B cell (primary cell): ENCODE measurements around the gene PPM1M. TPM values are rescaled to one million over a fixed set of nuclear protein-coding genes. Genes with fewer than 3 reads are reported as not detected.

Experiments
- ATAC-seq: fragments of 200-7000 bp; cut with Tn5 transposase; one replicate; pipeline ENCODE4 v1.10.0; 2021; ENCODE audit warnings: low read depth, mild to moderate bottlenecking, moderate number of reproducible peaks, moderate library complexity
- CTCF ChIA-PET: fragments of 350-600 bp; sonication (Branson Sonifier 250); formaldehyde crosslinking; loops from one replicate; lab custom pipeline; 2021; ENCODE audit warnings: antibody characterized with exemption, inconsistent platforms; lab: Charles Lee
- POLR2A ChIA-PET: fragments of 350-600 bp; sonication (Branson Sonifier 250); formaldehyde crosslinking; loops from one replicate; lab custom pipeline; 2021; ENCODE audit warnings: antibody characterized with exemption; lab: Charles Lee
- DNase-seq: peaks from one replicate; pipeline ENCODE4 v3.0.0; 2013
- H2AFZ ChIP-seq: 2 replicates; pipeline ENCODE4 v1.6.1; 2012; ENCODE audit warnings: mild to moderate bottlenecking, low read depth, low read length; ENCODE audit not compliant: insufficient read depth, poor library complexity, severe bottlenecking
- H3K27ac ChIP-seq, 2 donors: 1 replicate in 1 of 2; 2 replicates in 1 of 2; pipeline ENCODE4 v1.5.1; 2012 to 2013; ENCODE audit warnings: low read length in 2 of 2, mild to moderate bottlenecking in 2 of 2, moderate library complexity in 1 of 2
- H3K27me3 ChIP-seq, 4 experiments: fragments of 200-600 bp in 1 of 4; sonication (generic) in 1 of 4; replicated peaks in 1 of 4; 1 replicate in 2 of 4; 2 replicates in 2 of 4; pipeline versions ENCODE4 v1.6.1 to v1.7.0; 2013 to 2016; ENCODE audit warnings: low read length in 3 of 4, mild to moderate bottlenecking in 2 of 4, mixed read lengths in 1 of 4, moderate library complexity in 1 of 4; ENCODE audit not compliant: insufficient read depth in 4 of 4, control insufficient read depth in 3 of 4; ENCODE audit errors: control extremely low read depth in 1 of 4
- H3K36me3 ChIP-seq, 2 experiments: replicated peaks in 1 of 2; 1 replicate in 1 of 2; 2 replicates in 1 of 2; pipeline versions ENCODE4 v1.6.1 to v1.7.1; 2013; ENCODE audit warnings: low read length in 1 of 2; ENCODE audit not compliant: insufficient read depth in 2 of 2, control insufficient read depth in 1 of 2; ENCODE audit errors: control extremely low read depth in 1 of 2, extremely low read depth in 1 of 2
- H3K4me1 ChIP-seq, 2 donors: fragments of 200-600 bp in 1 of 2; sonication (generic) in 1 of 2; 1 replicate in 1 of 2; 2 replicates in 1 of 2; pipeline versions ENCODE4 v1.5.1 to v1.6.1; 2013 to 2017; ENCODE audit warnings: low read length in 2 of 2; ENCODE audit not compliant: control insufficient read depth in 2 of 2, insufficient read depth in 2 of 2
- H3K4me2 ChIP-seq: replicated peaks from 2 replicates; pipeline ENCODE3; 2012; ENCODE audit warnings: mild to moderate bottlenecking, low read depth, low read length; ENCODE audit not compliant: poor library complexity, severe bottlenecking
- H3K4me3 ChIP-seq, 5 experiments: fragments of 200-600 bp in 1 of 5; sonication (generic) in 1 of 5; 1 replicate in 3 of 5; 2 replicates in 2 of 5; pipeline versions ENCODE4 v1.5.1 to v1.7.0; 2011 to 2016; ENCODE audit warnings: low read length in 4 of 5, mild to moderate bottlenecking in 4 of 5, low read depth in 2 of 5, control low read depth in 1 of 5, moderate library complexity in 1 of 5; ENCODE audit not compliant: insufficient read depth in 1 of 5; ENCODE audit errors: control extremely low read depth in 1 of 5, extremely low read depth in 1 of 5
- H3K79me2 ChIP-seq: fragments of 200-600 bp; sonication (generic); one replicate; pipeline ENCODE4 v1.6.0; 2016; ENCODE audit warnings: low read length; ENCODE audit not compliant: control insufficient read depth, insufficient read depth
- H3K9ac ChIP-seq: fragments of 200-600 bp; sonication (generic); 2 replicates; pipeline ENCODE4 v1.6.1; 2017; ENCODE audit warnings: mild to moderate bottlenecking, low read length, moderate library complexity
- H3K9me3 ChIP-seq, 3 donors: one replicate each; pipeline versions ENCODE4 v1.6.1 to v1.7.1; 2013; ENCODE audit warnings: low read length in 2 of 3; ENCODE audit not compliant: control insufficient read depth in 2 of 3, insufficient read depth in 1 of 3; ENCODE audit errors: control extremely low read depth in 1 of 3
- H4K20me1 ChIP-seq: 2 replicates; pipeline ENCODE4 v1.6.0; 2012; ENCODE audit warnings: mild to moderate bottlenecking, low read length; ENCODE audit not compliant: insufficient read depth, control insufficient read depth, poor library complexity, severe bottlenecking
- H3K27ac Mint-ChIP-seq: one replicate; pipeline ENCODE4 v1.8.0; 2021; ENCODE audit warnings: mixed read lengths
- H3K27me3 Mint-ChIP-seq: one replicate; pipeline ENCODE4 v1.8.0; 2021; ENCODE audit warnings: mixed read lengths
- H3K4me1 Mint-ChIP-seq: one replicate; pipeline ENCODE4 v1.8.0; 2021; ENCODE audit warnings: mixed read lengths
- H3K4me3 Mint-ChIP-seq: one replicate; pipeline ENCODE4 v1.8.0; 2021; ENCODE audit warnings: mixed read lengths
- H3K9me3 Mint-ChIP-seq: one replicate; pipeline ENCODE4 v1.8.0; 2022; ENCODE audit warnings: mixed read lengths; ENCODE audit not compliant: insufficient read depth
- CTCF ChIP-seq: fragments of 200-600 bp; IDR thresholded peaks from one replicate; pipeline ENCODE4 v1.8.0; 2022; ENCODE audit warnings: antibody characterized with exemption, mild to moderate bottlenecking
- EZH2 ChIP-seq: IDR thresholded peaks from 2 replicates; pipeline ENCODE4 v1.6.1; 2012; ENCODE audit warnings: borderline replicate concordance, low read depth, mild to moderate bottlenecking, moderate library complexity, low read length; ENCODE audit not compliant: insufficient read depth, poor library complexity, severe bottlenecking
- WGBS: methylation state at CpG from one replicate; pipeline ENCODE4 v1.1.5; 2013; ENCODE audit warnings: missing lambda C conversion rate; ENCODE audit not compliant: insufficient coverage; 5-methylcytosine and 5-hydroxymethylcytosine counted together
- intact Hi-C: fragments of 100-400 bp; cut with micrococcal nuclease; formaldehyde crosslinking; loops from one replicate; pipeline ENCODE4 v1.10.0; 2022
- polyA plus RNA-seq: library from polyadenylated mRNA; depleted of rRNA; stranded (reverse); fragments of >200 nt; gene quantifications from 2 replicates; pipeline ENCODE4 v1.2.3, GENCODE V29; 2012
- total RNA-seq, 2 donors: library from RNA; stranded (reverse); fragments of 120-200 nt in 1 of 2; gene quantifications; 1 replicate in 1 of 2; 2 replicates in 1 of 2; pipeline versions ENCODE4 v1.2.3 to v1.2.4, GENCODE V29; 2013 to 2022

PPM1M gene
- total and polyA plus RNA-seq, 2 donors (not counting 1 experiment from before 2014, with no cell fraction given): 45.0 to 65.2 TPM

DNA sequence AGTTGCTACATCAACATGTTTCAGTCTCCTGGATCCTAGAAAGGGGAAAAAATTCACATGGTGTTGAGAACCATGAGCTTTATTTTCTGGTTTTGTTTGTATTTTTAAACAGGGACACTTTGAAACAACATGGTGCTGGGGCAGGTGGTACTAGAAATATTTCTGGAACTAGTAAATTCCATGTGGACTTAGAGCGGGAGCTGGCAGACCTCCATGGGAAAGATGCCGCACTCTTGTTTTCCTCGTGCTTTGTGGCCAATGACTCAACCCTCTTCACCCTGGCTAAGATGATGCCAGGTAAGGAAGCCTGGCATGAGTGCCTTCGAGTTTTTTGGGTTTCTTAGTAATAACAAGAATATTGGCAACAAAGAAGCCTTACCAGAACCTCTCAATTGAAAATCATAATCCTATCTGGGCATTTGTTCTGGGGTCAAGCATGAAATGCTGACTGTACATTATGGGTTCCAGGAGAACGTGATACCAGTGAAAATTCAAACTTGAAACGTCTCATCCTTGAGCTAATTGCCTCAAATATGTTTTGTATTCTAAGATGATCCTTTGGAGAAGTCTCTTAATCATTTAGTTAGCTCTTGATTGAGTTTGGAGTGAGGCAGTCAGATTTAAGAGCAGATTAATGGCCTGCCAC, 39.7 kb upstream of the PPM1M start:
- intact Hi-C loops: no loop called here
- H3K4me1 Mint-ChIP-seq: peaks cover 16% of the 10 kb centered on the region
- no peak overlapping the region for H2AFZ ChIP-seq
- no peak overlapping the region for H3K4me3 Mint-ChIP-seq
- no peak overlapping the region for H3K4me3 ChIP-seq
- H3K36me3 ChIP-seq: peaks cover 18 to 80% of the 10 kb centered on the region in 2 experiments
- H3K27me3 Mint-ChIP-seq: no peaks in the 10 kb centered on the region
- H4K20me1 ChIP-seq: no peaks in the 10 kb centered on the region
- ChIA-PET CTCF (interaction anchor here (1.1 to 2.4 kb wide), 3 partner anchors 15 to 134 kb away, joined by 5 to 8 read pairs (median 5); no protein-coding TSS in a partner anchor), POLR2A (no interaction called here)
- no peak overlapping the region for H3K27ac Mint-ChIP-seq
- H3K4me1 ChIP-seq: peaks cover 4 to 8% of the 10 kb centered on the region in 2 donors
- H3K27me3 ChIP-seq: no peaks in the 10 kb centered on the region
- TF ChIP-seq CTCF (no peak), EZH2 (no peak)
- H3K9me3 Mint-ChIP-seq: no peaks in the 10 kb centered on the region
- H3K79me2 ChIP-seq: no peaks in the 10 kb centered on the region
- DNase-seq: no peak
- H3K27ac ChIP-seq: no peak overlapping the region
- H3K9ac ChIP-seq: no peak overlapping the region
- WGBS: 96% methylated on average over 5 of the region's 6 CpGs
- no peak for ATAC-seq
- H3K4me2 ChIP-seq: no peak overlapping the region
- H3K9me3 ChIP-seq: no peaks in the 10 kb centered on the region

DNA sequence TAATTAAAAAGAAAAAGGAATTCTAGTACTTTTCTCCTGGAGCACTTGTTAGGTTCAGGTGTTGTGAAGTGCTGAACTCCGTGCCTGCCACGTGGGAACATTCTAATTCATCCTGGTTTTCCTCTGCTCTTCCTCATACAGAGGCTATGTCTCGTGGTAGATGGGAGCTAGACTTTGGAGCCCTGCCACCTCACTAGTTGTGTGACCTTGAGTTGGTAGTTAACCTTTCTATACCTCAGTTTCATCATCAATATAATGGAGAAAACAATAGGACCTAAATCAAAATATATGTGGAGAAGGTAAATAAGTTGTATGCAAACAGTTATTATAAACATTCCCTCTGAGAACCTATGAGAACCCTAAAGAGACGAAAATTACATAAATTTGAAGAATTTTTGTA, 37.0 kb upstream of the PPM1M start:
- H3K4me1 ChIP-seq: no peaks in the 10 kb centered on the region
- DNase-seq: no peak
- H3K9me3 Mint-ChIP-seq: no peaks in the 10 kb centered on the region
- H3K4me3 ChIP-seq: no peak overlapping the region
- TF ChIP-seq CTCF: no peak
- TF ChIP-seq EZH2: no peak
- H3K36me3 ChIP-seq: peaks cover 10 to 85% of the 10 kb centered on the region in 2 experiments
- ChIA-PET POLR2A (no interaction called here), CTCF (interaction anchor here (5.3 kb wide), 1 partner anchor 12 kb away, joined by 36 read pairs; no protein-coding TSS in a partner anchor)
- H3K9ac ChIP-seq: no peak overlapping the region
- H3K4me2 ChIP-seq: no peak overlapping the region
- no peak for ATAC-seq
- H3K27ac Mint-ChIP-seq: no peak overlapping the region
- no peak overlapping the region for H3K27ac ChIP-seq
- H3K27me3 ChIP-seq: no peaks in the 10 kb centered on the region
- H4K20me1 ChIP-seq: no peaks in the 10 kb centered on the region
- no peak overlapping the region for H2AFZ ChIP-seq
- H3K9me3 ChIP-seq: no peaks in the 10 kb centered on the region
- H3K79me2 ChIP-seq: no peaks in the 10 kb centered on the region
- no peaks in the 10 kb centered on the region for H3K27me3 Mint-ChIP-seq
- WGBS: no CpG with 5 or more reads among the region's 4 CpGs
- no peaks in the 10 kb centered on the region for H3K4me1 Mint-ChIP-seq
- intact Hi-C loops: no loop called here
- H3K4me3 Mint-ChIP-seq: no peak overlapping the region
